ENCODE data around the gene ZACN.

- TF ChIP-seq POLR2A (IDR thresholded peaks at IDR 0.05) (no peak), CTCF (IDR thresholded peaks at IDR 0.05) (no peak)
These were observed 3.6 kb downstream of the ZACN start for GRCh38 chr17:76082326-76083251.

Measured in esophagus squamous epithelium (tissue), 4 donors.